Measurements from ENCODE around the gene PALLD. TPM values are rescaled to one million over a fixed set of nuclear protein-coding genes. Genes with fewer than 3 reads are reported as not detected.

The PALLD gene
- total and polyA plus RNA-seq, 2 of the 13 experiments (the other 11 are each of a cell fraction or from before 2014, with no cell fraction given), result 0.50 to 1.5 TPM

DNA sequence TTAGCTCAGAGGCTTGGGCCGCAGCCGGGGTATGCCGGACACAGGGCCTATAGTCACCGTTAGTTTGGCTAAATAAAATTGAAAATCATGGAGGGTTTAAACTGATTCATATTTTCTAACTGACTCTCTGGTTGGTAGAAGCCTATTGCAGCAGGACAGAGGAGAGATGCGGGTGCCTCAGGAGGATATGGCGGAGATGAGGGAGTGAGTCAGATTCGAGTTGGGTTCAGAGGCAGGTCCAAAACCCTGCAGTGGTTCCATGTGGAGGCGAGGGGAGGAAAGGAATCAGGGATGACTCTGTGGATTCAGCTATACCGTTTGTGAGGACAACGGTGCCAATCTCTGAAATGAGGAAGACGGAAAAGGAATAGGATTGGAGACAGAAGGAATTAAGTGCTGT lies 176.6 kb downstream of the PALLD start:
- CTCF ChIA-PET (ENCODE audit: low intra/inter-chr PET ratio, low total read pairs), result no interaction called here
- intact Hi-C loops (cut with micrococcal nuclease; ENCODE audit: unreplicated experiment), result no loop called here
- BruUV-seq (replicated peaks), result no TSS peak

More for the DNA sequence above, 176.6 kb downstream of the PALLD start:
- no peak overlapping the region for H3K9ac ChIP-seq (ENCODE audit: insufficient read depth, low read depth, low read length)
- FAIRE-seq (no peak), DNase-seq (ENCODE audit: low spot score) (no peak), ATAC-seq (no peak)
- H4K20me1 ChIP-seq (ENCODE audit: insufficient read depth, low read length), result no peaks in the 10 kb centered on the region
- TF ChIP-seq THAP9 (CRISPR knock-in tag; IDR thresholded peaks at IDR 0.05; ENCODE audit: borderline replicate concordance) (no peak), FOXP4 (CRISPR knock-in tag; IDR thresholded peaks at IDR 0.05) (no peak), ZNF484 (CRISPR knock-in tag; IDR thresholded peaks at IDR 0.05; ENCODE audit: borderline replicate concordance, low read depth) (no peak), TOPORS (CRISPR knock-in tag; IDR thresholded peaks at IDR 0.05) (no peak), MEF2D (CRISPR knock-in tag; IDR thresholded peaks at IDR 0.05) (no peak), KLF13 (CRISPR knock-in tag; IDR thresholded peaks at IDR 0.05) (no peak), GATAD2A (CRISPR knock-in tag; IDR thresholded peaks at IDR 0.05) (no peak), ZNF747 (CRISPR knock-in tag; IDR thresholded peaks at IDR 0.05; ENCODE audit: borderline replicate concordance) (no peak), TBL1XR1 (IDR thresholded peaks at IDR 0.05; ENCODE audit: borderline replicate concordance, low read length, partially characterized antibody) (no peak)
- no peaks in the 10 kb centered on the region for H3K79me2 ChIP-seq (ENCODE audit: insufficient read depth, low read length)
- peaks cover 0 to 1% of the 10 kb centered on the region in 2 experiments; a peak in 2 of 5 replicates for H3K27me3 ChIP-seq (ENCODE audit: control insufficient read depth in 1 of 2, insufficient read depth in 2 of 2, low read length in 2 of 2)
- no peak overlapping the region for H3K4me3 ChIP-seq (replicated peaks in 1 of 3; ENCODE audit: insufficient read depth in 1 of 3, low read depth in 2 of 3, low read length in 3 of 3)
- H3K9me3 ChIP-seq (ENCODE audit: low read length), result no peaks in the 10 kb centered on the region
- in situ Hi-C loops (cut with HindIII; ENCODE audit: extremely low pct_ligation_motif_present, low pct_unique_long_range_greater_than_20kb), result no loop called here
- H3K4me1 ChIP-seq (ENCODE audit: insufficient read depth, low read length), result peaks cover 15% of the 10 kb centered on the region
- no peaks in the 10 kb centered on the region for H3K36me3 ChIP-seq (replicated peaks in 1 of 2; ENCODE audit: control insufficient read depth in 1 of 2, insufficient read depth in 2 of 2, low read length in 2 of 2)
- 56% methylated on average over 11 of the region's 11 CpGs for WGBS (ENCODE audit: low lambda C conversion rate)
- POLR2A ChIA-PET, result no interaction called here
- H3K4me2 ChIP-seq (ENCODE audit: low read depth, low read length), result no peak overlapping the region
- no peak overlapping the region for H2AFZ ChIP-seq (ENCODE audit: low read length)
- no peak overlapping the region for H3K27ac ChIP-seq (ENCODE audit: extremely low read length, insufficient read depth, low read length)
